Fibroblast of skin of left quadriceps (primary cell): ENCODE results near the gene GSDMA.
A peak's percentile ranks its signal among the peaks of the same experiment; 100 is the strongest.

ENCODE experiments used
- DNase-seq, 2 experiments: peaks; one replicate each; pipeline ENCODE4 v3.0.0-alpha.2; 2013; ENCODE audit warnings: low read depth in 2 of 2

GSDMA gene, protein sequence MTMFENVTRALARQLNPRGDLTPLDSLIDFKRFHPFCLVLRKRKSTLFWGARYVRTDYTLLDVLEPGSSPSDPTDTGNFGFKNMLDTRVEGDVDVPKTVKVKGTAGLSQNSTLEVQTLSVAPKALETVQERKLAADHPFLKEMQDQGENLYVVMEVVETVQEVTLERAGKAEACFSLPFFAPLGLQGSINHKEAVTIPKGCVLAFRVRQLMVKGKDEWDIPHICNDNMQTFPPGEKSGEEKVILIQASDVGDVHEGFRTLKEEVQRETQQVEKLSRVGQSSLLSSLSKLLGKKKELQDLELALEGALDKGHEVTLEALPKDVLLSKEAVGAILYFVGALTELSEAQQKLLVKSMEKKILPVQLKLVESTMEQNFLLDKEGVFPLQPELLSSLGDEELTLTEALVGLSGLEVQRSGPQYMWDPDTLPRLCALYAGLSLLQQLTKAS

DNA sequence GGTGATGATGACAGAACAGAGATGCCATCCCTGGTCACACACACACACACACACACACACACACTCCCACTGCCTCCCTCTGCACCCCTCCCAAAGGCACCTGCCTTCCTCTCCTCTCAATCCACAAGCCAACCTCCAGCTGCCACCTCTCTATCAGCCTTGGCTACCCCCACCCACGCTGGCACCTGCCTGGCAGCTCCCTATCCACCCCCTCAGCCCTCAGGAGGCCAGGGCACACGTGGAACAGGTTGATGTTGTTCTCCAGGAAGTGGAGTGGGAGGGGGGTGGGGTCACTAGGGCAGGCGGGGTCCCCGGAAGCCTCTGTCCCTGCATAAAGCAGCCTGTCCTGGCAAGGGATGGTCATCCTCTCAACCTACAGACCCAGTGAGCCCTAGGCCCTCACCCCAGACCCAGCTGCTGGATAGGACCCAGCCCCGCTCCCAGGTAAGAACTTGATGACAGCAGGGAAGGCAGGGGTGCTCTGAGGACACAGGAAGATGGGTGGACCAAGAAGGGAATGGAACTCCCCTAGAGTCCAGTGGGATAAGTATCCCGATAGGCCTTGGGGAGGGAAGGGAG, at the start of gene GSDMA:
Gene GSDMA (plus strand): TSS at position 363 of the 579 bp plus-strand sequence. CDS start 2,684 bp downstream, outside the sequence.
- no peak for DNase-seq

- no peak for DNase-seq
Observed at GRCh38 chr17:39913989-39914388, 48.8 kb upstream of the GSDMA start.

DNA sequence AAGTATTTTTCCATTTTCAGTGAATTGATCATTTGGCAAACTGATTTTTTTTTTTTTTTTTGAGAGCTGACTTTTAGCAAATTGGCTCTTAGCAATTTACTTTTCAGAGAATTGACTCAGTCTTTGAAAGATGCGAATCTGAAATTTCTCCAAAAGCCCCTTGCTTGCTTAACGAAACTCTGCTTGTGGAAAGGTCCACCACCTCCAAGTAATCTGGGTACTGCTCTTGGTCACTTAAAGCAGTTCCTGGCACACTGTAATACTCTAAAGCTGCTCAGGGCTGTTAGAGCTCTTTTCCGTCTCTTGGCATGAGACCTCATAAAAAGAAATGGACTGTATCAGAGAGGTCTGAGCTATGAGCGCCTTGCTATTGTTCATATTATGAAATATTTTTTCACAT, 47.2 kb upstream of the GSDMA start:
- no peak for DNase-seq

GRCh38 chr17:39916918-39917317, 45.9 kb upstream of the GSDMA start:
- DNase-seq: no peak

- no peak for DNase-seq
Observed at GRCh38 chr17:39919087-39919683, 43.6 kb upstream of the GSDMA start.

DNA sequence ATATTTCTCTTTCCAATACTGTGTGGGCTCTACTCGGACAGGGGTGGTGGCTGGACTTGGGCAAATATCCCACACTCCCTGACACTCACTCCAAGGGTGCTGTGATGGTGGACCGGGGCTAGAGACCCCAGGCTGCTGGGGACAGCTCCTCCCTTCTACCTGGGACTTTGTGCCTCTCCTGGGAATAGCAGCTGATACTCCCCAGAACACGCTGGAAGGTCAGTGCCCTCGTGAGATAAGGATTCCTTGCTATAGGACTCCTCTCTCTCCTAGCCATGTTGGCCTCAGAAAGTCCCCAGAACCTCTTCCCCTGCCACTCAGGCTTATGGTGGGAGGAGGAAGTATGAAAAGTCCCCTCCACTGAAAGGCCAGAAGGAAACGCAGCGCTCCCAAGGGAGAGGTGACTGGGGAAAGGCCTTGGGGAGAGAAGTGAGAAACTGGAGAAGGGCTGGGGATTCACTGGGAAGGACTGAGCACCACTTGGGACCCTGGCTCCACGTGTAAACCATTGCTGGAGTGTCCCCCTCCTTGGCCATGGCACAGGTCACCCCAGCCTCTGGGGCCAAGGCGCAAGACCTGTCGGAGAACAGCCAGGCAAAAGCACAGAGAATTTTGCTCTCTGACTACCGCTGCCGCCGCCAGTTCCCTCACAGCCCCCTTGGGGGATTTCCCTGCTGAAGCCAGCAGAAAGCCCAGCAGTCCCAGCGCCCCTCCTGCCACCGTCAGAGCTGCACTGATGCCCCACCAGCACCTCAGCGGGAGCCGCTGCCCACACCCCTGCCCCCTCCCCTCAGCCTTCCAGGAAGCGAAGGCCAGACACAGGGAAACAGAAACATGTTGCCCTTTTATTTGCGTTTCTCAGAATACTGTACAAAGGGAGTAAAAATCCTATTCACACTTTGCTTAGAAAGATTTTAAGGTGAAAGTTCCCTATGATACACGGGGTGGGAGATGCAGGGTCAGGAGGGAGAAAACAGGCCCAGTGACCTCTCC, 42.3 kb upstream of the GSDMA start:
- DNase-seq: no peak

DNA sequence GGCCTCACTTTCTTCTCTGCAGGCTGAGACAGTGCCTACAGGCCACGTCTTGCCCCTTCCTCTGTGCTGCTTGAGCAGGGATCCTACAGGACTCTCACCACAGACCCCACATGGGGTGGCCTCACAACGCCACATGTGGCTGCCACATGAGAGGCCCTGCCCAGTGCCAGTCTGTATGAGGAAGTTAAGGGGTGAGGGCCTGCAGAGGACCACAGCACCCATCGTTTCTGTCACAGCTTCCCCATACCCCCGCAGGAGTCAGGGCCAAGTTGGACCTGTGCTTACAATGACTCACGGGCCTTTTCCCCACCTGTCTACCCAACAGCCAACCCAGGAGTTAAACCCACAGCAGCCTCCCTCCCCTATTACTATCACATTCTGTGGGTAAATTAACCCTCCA, 41.5 kb upstream of the GSDMA start:
- no peak for DNase-seq

- DNase-seq: no peak
Observed at GRCh38 chr17:39922006-39922405, 40.8 kb upstream of the GSDMA start.

DNA sequence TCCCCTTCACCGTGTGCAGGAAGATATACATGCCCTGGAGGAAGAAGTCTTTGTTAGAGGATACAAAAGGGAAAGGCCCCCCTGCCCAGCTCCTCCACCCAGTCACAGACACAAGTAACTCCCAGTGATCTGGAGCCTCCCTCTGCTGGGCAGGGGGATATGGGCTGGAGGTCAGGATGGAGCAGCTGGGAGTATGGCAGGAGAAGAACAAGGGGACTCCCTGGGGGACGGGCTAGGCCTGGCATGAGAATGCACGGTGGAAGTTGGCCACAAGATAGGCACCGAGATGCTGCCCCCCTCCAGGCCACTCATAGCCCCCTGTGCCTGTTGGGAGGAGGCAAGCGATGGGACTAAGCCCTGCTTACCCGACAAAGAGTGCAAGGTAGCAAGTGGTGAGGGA, 39.6 kb upstream of the GSDMA start:
- no peak for DNase-seq

- no peak for DNase-seq
Observed at GRCh38 chr17:39923836-39924690, 38.7 kb upstream of the GSDMA start.

DNA sequence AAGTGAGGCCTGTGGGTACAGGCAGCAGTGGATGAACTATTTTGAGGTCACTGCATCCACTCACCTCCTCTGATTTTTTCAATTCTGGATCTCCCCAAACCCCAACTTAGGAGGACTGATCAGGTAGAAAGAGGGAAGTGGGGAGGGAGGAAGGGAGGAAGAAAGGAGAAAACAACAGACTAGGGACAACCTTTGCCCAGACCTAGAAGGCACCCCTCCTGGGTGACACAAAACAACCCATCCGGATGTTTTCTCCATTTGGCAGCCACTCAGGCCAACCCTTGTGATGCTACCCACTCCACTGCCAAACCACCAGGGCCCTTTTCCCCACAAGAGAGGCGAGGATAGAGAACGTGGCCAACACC, 38.1 kb upstream of the GSDMA start:
- DNase-seq: no peak

- DNase-seq: no peak
Observed at GRCh38 chr17:39925282-39926134, 37.3 kb upstream of the GSDMA start.

DNA sequence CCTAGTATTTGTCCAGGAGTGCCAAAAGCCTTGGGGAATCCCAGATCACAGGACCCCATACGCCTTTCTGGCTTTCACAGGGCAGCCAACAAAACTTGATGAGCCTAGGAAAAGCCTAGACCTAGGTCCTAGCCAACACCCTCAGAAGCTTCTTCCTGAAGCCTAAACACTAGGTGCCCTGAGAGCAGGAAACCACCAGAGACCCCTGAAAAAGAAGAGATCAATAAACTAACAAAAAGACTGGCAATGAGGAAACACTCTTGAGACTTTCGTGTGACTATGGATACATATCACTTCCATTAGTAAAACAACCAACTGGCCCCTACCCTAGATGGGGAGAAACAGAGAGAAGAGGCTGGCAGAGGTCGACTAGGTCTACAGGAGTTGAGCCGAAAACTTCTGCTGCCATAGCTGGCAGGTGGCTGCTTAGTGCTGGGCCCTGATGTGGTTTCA, 36.6 kb upstream of the GSDMA start:
- DNase-seq: no peak

DNA sequence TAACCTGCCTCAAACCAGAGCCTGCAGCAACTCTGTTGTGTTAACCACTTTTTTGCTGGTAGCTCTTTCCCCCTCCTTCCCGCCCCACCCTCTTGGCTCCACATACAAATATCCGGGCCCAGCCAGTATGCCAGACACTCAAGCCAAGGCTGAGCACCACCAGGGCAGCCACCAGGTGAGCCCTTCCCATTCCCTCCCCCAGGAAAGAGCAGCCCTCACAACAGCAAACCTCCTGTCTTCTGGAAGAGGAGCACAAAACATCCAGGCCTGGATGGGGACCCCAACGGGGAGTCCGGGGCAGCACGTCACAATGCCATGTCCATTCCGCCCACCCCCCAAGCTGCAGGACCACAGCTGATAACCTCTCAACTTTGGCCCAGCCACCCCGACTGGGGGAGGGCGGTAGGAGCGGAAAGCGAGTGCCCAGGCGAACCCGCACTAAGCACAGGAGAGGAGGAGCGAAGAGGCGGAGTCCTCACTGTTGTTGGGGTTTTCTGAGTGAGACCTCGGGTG, 36.2 kb upstream of the GSDMA start:
- no peak for DNase-seq

- DNase-seq: peak; percentile 82
Observed at GRCh38 chr17:39927101-39927928, 35.5 kb upstream of the GSDMA start, which contains the start of the genes LRRC3C and ORMDL3. Gene LRRC3C (plus strand): TSS chr17:39927732. CDS start chr17:39941524, 13,792 bp downstream. Gene ORMDL3 (minus strand): TSS chr17:39927601. CDS start chr17:39924203, 3,398 bp downstream.

GRCh38 chr17:39927929-39928857, 34.6 kb upstream of the GSDMA start:
- DNase-seq: no peak
